BE2C (cell line): ENCODE data around the gene IRAK3.
"Not testable (repeated sequence)": the region's sequence is repeated elsewhere in the genome, so short reads cannot be mapped to it uniquely, and the experiment has no call there.

Experiments
- DNase-seq: peaks from one replicate; pipeline ENCODE4 v3.0.0-alpha.2; 2020
- H3K27me3 ChIP-seq: fragments of 250-450 bp; sonication (Bioruptor Pico); 2 replicates; pipeline ENCODE4 v1.5.1; 2020; ENCODE audit warnings: mild to moderate bottlenecking
- H3K36me3 ChIP-seq: fragments of 250-450 bp; sonication (Bioruptor Pico); 2 replicates; pipeline ENCODE4 v1.5.1; 2020; ENCODE audit warnings: mild to moderate bottlenecking
- H3K4me1 ChIP-seq: fragments of 250-450 bp; sonication (Bioruptor Pico); 2 replicates; pipeline ENCODE4 v1.5.1; 2020
- H3K4me3 ChIP-seq: 2 replicates; pipeline ENCODE4 v1.5.1; 2011; ENCODE audit warnings: low read depth, low read length
- H3K9me3 ChIP-seq: fragments of 250-450 bp; sonication (Bioruptor Pico); 2 replicates; pipeline ENCODE4 v1.5.1; 2020
- CTCF ChIP-seq: IDR thresholded peaks from 2 replicates; pipeline ENCODE4 v1.5.1; 2012; ENCODE audit warnings: mild to moderate bottlenecking, low read depth, low read length

The IRAK3 gene

DNA sequence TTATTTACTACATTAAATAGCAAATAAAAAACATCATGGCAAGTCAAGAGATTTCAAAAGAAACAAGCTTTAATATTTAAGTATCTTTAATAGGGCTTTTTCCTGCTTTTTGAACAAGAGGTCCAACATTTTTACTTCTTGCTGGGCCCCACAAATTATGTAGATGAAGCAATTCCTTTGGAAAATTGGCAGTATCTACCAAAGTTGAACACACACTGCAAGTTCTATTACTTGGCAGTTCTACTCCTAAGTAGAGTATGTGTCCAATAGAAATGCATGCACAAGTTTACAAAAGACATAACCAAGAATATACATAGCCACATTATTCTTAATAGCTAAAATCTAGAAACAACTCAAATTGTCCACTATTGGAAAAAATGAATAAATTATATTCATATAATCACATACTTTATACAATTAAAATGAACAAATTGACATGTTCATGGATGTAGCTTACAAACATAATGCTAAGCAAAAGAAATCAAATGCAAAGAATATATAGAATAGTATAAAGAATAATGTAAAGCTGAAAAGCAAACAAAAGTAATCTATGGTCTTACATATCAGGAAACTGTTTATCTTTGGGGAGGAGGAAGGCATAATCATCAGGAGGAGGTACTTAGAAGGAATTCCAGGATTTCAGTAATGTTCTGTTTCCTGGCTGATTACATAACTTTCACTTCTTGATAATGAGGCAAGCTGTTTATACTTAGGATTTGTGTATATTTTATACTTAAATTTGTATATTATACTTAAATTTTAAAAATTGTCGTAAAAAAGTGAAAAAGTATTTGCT is 12.7 kb upstream of the IRAK3 start:
- no peaks in the 10 kb centered on the region for H3K9me3 ChIP-seq
- peaks cover 7% of the 10 kb centered on the region; the same call in 1 of the 2 replicates for H3K27me3 ChIP-seq
- no peak for TF ChIP-seq CTCF
- no peaks in the 10 kb centered on the region for H3K36me3 ChIP-seq
- no peak overlapping the region for H3K4me3 ChIP-seq
- no peaks in the 10 kb centered on the region for H3K4me1 ChIP-seq
- DNase-seq: no peak

DNA sequence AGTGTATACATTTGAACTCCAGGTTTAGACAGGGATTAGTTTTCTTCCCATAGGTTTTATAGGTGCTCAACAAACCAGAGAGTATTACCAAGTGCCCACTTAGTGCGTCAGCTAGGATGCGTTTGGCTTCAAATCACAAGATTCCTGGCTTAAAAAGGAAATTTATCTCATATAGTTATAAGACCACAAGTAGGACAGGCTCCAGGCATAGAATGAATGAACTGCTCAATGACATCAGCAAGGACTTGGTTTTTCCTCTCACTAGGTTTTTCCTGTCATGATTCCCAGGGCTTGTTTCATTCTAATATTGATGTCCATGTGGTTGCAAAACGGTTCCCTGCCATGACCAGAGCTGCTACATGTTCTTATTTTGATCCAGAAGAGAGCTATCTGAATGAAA is 6.1 kb upstream of the IRAK3 start:
- H3K4me1 ChIP-seq: no peaks in the 10 kb centered on the region
- TF ChIP-seq CTCF: no peak
- H3K4me3 ChIP-seq: no peak overlapping the region
- no peak for DNase-seq
- no peaks in the 10 kb centered on the region for H3K36me3 ChIP-seq
- H3K27me3 ChIP-seq: peaks cover 19% of the 10 kb centered on the region
- no peaks in the 10 kb centered on the region for H3K9me3 ChIP-seq

- H3K36me3 ChIP-seq, H3K9me3 ChIP-seq, DNase-seq, H3K4me3 ChIP-seq, H3K4me1 ChIP-seq: not testable (repeated sequence)
- peaks cover 30% of the 10 kb centered on the region for H3K27me3 ChIP-seq
These were observed 4.2 kb upstream of the IRAK3 start for GRCh38 chr12:66184822-66185221.

- Histone ChIP-seq H3K4me1 (no peaks in the 10 kb centered on the region), H3K27me3 (peaks cover 52% of the 10 kb centered on the region), H3K9me3 (no peaks in the 10 kb centered on the region; the same call in 1 of the 2 replicates), H3K4me3 (no peak overlapping the region), H3K36me3 (no peaks in the 10 kb centered on the region)
- no peak for DNase-seq
- no peak for TF ChIP-seq CTCF
These were observed 2.0 kb upstream of the IRAK3 start for GRCh38 chr12:66187036-66187435.

DNA sequence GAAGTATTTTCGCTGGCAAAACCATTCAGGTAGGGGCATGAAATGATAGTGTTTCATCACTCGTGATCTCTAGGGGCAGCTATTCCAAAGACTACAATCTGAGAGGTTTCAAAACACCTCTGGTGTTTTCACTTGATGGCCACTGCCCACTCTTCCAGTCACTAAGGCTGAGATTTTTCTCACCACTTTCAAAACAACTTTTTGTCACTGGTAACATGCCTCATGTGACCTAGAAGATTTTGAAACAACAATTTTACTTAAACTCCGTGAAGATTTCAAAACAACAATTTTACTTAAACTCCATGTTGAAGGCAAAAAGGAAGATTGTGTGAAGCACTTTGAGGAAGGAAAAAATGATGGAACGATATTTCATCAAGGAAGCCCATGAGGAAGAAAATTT is 1.2 kb upstream of the IRAK3 start:
- no peak for DNase-seq
- Histone ChIP-seq H3K27me3 (peaks cover 53% of the 10 kb centered on the region), H3K4me3 (no peak overlapping the region), H3K4me1 (no peaks in the 10 kb centered on the region), H3K9me3 (no peaks in the 10 kb centered on the region; the same call in 1 of the 2 replicates), H3K36me3 (no peaks in the 10 kb centered on the region)
- no peak for TF ChIP-seq CTCF

DNA sequence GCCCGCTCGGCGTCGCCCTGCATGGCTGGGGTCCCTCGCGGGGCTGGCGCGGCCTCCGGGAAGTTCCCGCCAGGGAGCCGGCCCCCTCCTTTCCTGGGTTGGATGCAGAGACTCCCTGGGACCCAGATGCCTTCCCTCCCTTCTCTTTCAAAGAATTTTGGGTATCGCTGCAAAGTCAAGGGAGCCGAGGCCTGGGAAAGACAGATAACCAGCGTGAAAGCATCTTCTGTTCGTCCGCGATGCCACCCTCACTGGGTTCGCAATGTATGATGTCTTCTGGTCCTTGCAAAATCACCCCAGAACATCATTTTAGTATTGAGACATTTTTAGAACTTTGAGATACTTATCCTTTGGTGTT is 451 bp downstream of the IRAK3 start:
- DNase-seq: no peak
- H3K27me3 ChIP-seq: peaks cover 67% of the 10 kb centered on the region

More for the DNA sequence above, 451 bp downstream of the IRAK3 start:
- Histone ChIP-seq H3K36me3 (no peaks in the 10 kb centered on the region), H3K4me3 (no peak overlapping the region), H3K4me1 (no peaks in the 10 kb centered on the region), H3K9me3 (no peaks in the 10 kb centered on the region; the same call in 1 of the 2 replicates)
- no peak for TF ChIP-seq CTCF
